GM18868 (cell line): ENCODE measurements around the gene MAP3K5.
"Not testable (repeated sequence)": the region's sequence is repeated elsewhere in the genome, so short reads cannot be mapped to it uniquely, and the experiment has no call there.

Experiments used
- ATAC-seq: cut with Tn5 transposase; IDR thresholded peaks from one replicate; pipeline ENCODE4 v1.9.1; 2021; ENCODE audit warnings: mild to moderate bottlenecking, moderate library complexity; ENCODE audit not compliant: unreplicated experiment

The MAP3K5 gene

DNA sequence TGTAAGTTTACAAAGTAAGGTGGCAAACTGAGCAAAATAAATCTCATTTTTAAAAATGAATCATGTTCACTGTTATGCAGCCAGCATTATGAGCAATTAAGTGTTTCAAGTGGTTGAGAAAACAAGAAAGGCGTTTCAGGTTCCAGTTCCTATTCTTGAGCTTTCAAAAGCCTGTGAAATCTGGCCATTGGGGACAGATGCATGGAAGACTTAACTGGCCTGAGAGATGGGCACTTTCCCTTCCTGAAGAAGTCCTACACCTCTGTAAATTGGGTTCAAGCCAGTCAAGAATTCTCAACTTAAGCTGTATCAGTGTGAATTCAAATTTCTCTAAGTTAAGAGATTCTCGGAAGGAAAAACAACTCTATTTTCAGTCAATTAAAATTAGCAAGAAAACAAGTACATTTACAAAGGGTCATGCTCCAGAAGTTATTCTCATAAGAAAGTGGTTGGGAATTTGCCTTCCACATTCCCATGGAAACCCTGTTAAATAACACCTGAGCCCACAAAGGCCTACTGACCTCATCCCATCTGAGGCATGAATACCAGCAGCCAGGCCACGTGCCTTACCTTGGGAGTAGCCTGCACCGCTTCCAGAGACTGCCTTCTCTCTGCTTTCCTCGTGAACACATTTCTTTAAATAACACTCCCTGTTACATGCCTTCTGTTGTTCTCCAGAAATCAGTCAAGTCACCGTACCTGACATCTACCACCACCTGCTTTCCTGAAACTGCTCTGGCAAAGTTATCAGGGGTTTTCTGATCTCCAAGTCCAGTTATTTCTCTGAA, 19.4 kb downstream of the MAP3K5 start:
- ATAC-seq, result peak; percentile 62

DNA sequence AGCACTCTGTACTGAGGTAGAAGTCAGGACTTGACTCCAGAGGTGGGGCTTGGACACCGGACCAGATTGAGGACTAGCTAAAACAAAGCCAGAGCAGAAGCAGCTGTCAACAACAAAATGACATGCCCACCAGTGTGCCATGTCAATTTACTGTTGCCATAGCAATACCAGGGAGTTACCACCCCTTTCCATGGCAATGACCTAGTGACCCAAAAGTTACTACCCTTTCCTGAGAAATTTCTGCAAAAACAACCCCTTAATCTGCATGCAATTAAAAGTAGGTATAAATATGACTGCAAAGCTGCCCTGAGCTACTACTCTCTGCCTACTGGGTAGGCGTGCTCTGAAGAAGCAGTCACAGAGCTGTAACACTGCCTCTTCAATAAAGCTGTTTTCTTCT, 21.0 kb downstream of the MAP3K5 start:
- ATAC-seq, result no peak

DNA sequence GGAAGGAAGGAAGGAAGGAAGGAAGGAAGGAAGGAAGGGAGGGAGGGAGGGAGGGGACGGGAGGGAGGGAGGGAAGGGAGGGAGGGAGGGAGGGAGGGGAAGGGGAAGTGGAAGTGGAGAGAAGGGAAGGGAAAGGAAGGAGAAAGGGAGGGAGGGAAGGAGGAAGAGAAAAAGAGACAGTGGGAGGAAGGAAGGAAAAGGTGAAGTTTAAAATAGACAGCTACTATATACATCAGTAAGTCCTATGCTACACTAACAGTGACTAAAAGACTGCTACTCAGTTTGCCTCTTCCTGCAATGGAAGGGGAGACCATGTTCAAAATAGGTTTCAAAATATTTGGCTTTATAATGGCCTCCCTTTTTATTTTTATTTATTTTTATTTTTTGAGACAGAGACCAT, 22.5 kb downstream of the MAP3K5 start:
- ATAC-seq, result no peak

DNA sequence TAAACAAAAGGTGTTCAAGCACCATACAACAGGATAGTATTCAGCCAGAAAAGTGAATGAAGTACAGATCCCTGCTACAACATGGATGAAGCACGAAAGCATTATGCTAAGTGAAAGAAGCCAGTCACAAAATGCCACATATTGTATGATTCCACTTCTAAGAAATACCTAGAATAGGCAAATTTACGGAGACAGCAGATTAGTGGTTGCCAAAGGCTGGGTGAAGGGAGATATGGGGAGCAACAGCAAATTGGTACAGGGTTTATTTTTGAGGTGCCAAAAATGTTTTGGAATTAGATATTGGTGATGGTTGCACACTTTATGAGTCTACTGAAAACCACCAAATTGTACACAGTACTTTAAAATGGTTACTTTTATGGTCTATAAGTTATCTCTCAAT, 23.2 kb downstream of the MAP3K5 start:
- ATAC-seq, result no peak

DNA sequence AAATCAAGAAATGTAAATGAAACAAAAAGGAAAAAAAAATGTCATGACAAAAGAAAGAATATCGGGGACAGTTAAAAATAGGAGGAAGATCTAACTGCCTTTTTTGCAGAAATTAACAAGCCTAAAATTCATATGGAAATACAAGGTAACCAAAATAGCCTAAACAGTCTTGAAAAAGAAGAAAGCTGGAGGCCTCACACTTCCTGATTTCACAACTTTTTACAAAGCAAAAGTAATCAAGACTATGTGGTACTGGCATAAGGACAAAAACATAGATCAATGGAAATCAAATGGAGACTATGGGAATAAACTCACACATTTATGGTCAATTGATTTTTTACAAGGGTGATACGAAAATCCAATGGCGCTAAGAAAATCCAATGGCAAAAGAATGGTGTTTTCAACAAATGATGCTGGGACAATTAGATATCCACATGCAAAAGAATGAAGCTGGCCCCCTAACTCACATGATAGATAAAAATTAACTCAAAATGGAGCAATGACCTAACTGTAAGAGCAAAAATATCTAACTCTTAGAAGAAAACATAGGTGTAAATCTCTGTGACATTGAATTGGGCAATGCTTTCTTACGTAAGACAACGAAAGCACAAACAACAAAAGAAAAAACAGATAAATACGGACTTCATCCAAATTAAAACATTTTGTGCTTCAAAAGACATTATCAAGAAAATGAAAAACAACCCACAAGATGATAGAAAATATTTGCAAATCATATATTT, 24.5 kb downstream of the MAP3K5 start:
- ATAC-seq, result no peak

DNA sequence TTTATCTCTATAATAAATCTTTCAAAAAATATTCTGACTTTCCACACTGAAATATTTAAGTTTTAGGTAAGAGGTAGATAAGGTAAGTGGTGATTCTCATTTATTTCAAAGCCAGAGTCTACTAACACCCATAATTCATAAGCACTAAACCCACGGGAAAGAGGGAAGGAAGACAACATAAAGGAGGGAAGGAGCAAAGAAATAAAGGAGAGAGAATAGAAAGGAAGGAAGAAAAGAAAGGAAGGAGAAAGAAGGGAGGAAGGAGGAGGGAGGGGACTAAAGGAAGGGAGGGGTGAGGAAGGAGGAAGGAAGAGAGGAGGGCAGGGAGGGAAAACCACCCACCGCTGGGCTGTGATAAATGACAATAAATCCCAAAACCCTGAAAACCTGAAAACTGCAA, 25.2 kb downstream of the MAP3K5 start:
- no peak for ATAC-seq

DNA sequence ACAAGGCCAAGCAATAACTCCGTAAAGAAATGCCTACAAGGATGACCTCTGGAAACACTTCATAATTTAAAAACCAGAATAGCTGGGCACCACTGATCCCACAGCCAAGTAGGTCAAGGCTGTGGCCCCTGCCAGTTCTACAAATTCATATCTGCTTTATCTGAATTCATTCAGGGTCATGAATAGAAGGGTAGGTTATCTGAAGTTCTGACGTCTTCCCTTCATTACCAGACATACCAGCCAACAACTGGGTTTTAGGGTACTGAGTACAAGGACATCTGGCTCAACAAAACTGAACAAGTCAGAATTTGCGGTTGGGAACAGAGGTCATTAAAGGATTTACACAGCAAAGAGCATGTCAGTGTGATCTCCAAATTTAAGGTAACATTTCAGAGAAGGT, 26.0 kb downstream of the MAP3K5 start:
- no peak for ATAC-seq

DNA sequence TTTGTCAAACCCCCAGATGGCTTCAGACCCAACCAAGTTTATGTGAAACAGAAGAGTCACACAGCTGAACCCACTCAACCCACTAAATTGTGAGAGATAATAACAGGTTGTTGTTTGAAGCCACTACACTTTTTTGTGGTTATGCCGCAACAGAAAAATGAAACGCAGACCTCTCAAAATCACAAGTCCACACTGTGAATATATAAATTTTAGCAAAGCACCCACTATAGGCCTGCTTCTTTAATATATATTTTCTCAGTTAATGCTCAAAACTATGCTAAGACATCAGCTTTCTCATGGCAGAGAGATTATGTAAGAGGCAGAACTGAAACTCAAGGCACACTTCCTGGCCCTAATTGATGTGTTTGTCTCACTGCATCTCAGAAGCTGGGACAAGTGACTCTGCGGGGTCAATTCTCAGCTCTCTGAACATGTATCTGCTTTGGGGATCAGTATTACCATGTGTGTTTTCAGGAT, 27.7 kb downstream of the MAP3K5 start:
- ATAC-seq, result peak; percentile 46

DNA sequence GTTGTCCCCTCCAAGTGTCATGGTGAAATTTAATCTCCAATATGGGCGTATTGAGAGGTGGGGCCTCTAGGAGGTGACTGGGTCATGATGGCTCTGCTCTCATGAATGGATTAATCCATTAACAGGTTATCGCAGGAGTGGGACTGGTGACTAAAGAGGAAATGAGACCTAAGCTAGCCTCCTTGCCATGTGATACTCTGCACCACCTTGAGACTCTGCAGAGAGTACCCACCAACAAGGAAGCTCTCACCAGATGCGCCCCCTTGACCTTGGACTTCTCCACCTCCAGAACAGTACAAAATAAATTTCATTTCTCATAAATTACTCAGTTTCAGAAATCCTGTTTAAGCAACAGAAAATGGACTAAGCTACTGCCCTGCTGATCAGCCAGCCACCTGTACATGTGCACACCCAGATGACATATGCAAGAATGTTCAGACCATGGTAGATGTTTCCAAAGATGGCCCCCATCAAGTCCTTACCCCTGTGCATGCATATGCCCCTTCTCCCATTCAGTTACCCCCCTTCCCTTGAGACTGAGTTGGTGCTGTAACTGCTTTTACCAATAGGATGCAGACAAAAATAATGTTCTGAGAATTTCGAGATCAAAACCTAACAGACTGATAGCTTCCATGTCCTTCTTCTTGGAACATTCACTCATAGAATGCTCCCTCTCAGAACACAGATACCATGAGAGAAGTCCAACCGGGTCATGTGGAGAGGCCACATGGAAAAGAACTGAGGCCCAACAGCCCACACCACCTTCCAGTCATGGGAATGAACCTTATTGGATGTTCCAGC, 28.4 kb downstream of the MAP3K5 start:
- ATAC-seq, result peak; percentile 49

DNA sequence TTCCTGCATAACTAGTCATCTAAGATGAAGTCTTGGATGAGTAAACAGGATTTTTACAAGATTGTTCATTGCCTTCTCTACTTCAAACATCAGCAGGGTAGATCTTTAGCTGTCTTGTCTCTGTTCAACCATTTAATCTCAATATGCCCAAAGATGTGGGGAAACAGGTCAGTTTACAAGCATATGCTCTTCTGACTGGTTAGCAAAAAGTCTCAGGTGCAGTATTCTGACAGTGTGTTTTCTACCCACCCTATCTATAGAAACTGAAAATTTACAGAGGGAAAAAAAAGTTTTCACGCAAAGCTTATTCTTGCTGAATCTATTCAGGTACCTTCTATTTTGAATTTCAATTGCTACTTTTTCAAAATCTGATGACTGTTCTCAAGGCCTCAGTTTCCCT, 29.0 kb downstream of the MAP3K5 start:
- peak; percentile 25 for ATAC-seq

DNA sequence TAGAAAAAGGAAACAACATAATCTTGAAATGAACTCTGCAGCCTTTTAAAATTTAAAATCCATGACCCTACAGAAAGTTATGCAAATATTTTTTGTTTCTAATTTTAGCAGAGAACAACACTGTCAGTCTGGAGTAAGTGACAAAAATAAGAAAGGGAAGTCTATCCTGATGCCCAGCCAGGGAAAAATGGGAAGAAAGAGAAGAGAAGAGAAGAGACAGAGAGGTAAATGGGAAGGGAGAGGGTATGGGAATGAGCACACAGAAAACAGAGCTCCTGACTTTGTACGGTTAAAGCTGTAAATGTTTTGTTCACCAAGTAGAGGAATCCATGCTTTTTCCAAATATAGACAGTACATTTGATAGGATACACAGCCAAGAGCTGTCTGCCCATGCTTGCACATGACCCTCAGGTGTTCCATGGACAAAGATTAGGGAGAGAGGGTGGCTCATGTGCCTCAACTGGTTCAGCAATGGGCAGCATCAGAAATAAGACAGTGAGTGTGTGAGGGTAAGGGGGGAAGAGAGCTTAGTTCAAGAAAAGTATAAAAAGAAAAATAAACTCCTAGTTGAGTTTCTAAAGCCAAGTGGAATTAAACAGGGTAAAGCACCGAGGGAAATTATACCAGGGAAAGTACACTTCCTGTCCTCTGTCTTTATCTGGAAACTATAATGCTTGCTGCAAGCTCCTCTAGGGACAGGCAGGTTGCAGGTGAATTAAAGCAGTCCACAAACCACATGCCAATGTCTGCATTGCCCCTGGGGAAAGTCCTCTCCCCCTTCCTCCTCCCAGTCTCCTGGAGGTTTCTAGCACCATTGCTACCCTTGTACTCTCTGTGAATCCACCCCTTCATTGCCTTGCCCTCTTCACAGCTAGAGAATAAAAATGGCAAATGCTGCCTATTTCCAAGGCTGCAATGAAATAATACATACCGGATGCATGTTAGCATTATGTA, 30.0 kb downstream of the MAP3K5 start:
- ATAC-seq, result no peak

DNA sequence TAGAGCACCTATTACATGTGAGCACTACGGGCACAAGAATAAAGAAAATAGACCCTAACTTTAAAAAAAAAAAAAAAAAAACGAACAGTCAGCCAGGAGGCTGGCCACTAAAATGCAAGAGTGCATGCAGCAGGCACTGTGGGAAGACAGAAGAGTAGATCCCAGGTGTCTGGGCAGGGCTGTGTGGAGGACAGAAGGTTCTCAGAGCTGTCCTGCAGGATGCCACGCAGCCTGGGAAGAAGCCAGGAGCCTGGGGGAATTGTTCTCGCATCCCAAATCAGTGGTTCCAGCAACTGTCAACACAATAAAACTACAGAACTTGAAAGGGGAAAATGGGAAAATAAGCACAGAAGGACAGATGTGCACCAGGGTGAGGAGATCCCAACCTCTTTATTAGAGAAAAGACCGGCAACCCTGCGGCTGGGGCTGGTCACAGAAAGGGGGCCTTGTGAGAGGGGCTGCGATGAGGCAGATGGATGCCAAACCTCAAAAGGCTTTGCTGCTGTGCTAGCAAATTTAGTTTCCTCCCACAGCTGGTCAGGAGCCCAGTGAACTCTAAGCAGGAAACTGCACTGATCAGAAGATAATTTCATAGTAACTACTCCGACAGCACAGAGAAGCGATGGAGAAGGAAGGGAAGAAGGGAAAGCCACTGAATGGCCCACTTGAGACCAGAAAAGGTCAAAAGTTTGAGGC, 30.9 kb downstream of the MAP3K5 start:
- ATAC-seq, result no peak

DNA sequence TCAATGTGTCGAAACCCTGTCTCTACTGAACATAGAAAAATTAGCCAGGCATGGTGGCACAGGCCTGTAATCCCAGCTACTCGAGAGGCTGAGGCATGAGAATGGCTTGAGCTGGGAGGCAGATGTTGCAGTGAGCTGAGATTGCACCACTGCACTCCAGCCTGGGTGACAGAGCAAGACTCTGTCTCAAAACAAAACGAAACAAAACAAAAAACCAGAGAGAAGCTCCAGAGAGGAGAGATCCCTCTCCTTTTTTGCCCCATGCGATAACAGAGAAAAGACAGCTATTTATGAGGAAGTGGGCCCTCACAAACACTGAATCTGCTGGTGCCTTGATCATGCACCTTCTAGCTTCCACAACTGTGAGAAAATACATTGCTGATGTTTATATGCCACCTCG, 31.5 kb downstream of the MAP3K5 start:
- not testable (repeated sequence) for ATAC-seq

DNA sequence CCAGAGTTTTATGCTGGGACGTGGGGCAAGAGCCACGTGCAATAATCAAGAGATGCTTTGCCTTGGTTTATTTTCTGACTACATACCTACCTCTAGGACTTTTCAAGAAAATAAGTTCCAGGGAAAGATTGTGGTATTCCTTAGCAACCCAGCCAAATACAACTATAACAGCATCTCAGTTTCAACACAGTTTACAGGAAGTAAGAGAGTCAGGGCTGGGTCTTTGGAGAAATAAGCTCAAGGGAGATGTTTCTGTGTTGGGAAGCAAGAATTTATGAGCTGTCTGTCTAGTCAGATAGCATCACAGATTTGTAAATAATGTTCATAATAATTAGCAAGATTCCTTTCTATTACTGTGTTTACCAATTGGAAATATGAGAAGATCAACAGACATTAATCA, 35.1 kb downstream of the MAP3K5 start:
- no peak for ATAC-seq

DNA sequence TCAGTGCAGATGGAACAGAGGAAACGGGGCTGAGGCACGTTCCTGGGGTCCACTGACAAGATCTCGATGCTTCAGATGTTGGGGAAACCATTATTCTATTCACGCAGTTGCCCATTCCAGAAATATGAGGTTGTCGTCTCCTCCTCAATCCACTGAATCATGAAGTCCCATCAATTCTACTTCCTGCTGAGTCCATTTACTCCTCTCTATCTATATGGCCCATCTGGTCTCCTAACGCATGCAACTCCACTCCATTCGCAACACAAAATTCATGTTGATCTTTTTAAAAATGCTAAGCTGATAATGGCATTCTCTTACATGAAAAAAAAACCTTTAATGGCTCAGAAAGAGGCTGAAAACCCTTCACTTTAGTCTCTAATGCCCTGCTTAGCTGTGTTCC, 37.5 kb downstream of the MAP3K5 start:
- ATAC-seq, result no peak

DNA sequence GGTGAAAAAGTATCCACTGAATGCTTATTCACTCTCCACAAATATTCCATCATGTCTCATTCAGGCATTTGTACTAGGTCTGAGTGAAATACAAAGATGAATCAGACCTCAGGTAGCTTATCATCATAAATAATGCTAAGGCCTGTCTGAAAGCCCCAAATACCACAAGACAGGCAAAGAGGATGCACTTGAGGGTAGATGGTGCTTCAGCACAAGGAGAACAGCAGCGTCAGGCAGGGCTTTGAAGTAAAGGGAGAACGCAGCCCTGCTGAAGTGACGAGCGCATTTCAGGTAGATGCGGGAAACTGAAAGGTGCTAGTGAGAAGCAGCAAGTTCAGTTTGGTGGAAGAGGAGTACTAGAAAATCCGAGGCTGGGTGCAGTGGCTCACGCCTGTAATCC, 38.7 kb downstream of the MAP3K5 start:
- no peak for ATAC-seq

DNA sequence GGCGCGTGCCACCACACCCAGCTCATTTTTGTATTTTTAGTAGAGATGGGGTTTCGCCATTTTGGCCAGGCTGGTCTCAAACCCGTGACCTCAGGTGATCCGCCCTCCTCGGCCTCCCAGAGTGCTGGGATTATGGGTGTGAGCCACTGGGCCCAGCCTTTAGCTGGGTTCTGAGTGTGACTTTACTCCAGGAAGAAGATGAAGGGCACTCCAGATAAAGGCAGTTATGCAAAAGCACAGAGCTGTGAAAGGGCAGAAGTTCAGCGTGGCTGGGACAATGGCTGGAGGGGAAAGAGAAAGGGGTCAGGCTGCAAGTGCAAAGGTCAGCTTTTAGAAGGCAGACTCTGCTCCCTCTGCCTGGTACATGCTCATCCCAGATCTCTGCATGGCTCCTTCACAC, 39.7 kb downstream of the MAP3K5 start:
- no peak for ATAC-seq

DNA sequence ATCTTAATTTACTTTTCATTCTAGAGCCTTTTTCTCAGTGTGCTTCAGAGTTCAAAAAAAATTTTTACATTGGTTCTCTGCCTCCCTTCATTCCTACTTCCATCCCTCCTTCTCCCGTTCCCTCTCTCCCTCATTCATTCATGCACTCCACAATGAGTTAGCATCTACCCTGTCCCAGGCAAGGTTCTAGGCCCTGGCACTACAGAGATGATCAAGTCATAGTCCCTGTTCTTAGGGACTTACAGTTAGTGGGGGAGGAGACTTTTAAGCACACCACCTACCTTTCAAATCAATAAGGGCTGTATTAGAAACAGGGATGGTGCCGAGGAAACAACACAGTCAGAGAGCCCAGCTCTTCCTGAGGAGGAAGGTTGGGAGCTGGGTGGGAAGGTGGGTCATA, 40.3 kb downstream of the MAP3K5 start:
- ATAC-seq, result peak; percentile 5

DNA sequence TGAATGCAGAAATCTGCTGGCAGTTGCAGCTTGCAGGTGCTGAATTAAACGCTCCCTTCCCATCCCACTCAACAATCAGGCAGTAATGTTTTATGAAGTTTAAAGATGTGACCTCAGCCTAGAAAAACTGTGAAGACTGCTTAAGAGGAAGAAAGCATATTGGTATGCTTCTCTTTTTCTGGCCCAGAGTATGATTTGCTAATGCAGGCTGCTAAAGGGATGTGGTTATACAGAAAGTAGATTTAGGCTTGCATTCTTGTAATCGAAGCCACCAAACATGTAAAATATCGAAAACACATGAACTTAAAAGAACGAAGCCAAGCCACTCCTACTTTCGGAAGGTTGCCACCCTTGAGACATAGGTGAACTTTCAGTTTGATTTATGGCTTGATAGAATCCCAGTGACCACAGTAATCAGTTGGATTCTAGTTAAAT, 40.7 kb downstream of the MAP3K5 start:
- ATAC-seq, result peak; percentile 89
